ENCODE measurements around the gene HAO2.

HAO2 gene

GRCh38 chr1:119380983-119381662 lies 12.5 kb downstream of the HAO2 start:
- no peak for DNase-seq

GRCh38 chr1:119384591-119384990 lies 16.0 kb downstream of the HAO2 start:
- no peak for DNase-seq

- no peak for DNase-seq
Observed at GRCh38 chr1:119385650-119386049, 17.1 kb downstream of the HAO2 start.

- DNase-seq, result no peak
Observed at GRCh38 chr1:119387858-119388257, 19.3 kb downstream of the HAO2 start.

- no peak for DNase-seq
Observed at GRCh38 chr1:119388450-119388849, 19.9 kb downstream of the HAO2 start.

- no peak for DNase-seq
Observed at GRCh38 chr1:119390526-119390925, 21.9 kb downstream of the HAO2 start.

GRCh38 chr1:119391749-119392148 lies 23.2 kb downstream of the HAO2 start:
- DNase-seq, result no peak

GRCh38 chr1:119394085-119394484 lies 25.5 kb downstream of the HAO2 start:
- no peak for DNase-seq

GRCh38 chr1:119396982-119397381 lies 28.4 kb downstream of the HAO2 start:
- DNase-seq, result no peak

- DNase-seq, result no peak
Observed at GRCh38 chr1:119397986-119398385, 29.4 kb downstream of the HAO2 start.

GRCh38 chr1:119404736-119405135 lies 36.2 kb downstream of the HAO2 start:
- no peak for DNase-seq

- no peak for DNase-seq
Observed at GRCh38 chr1:119409731-119410130, 41.1 kb downstream of the HAO2 start.

- no peak for DNase-seq
Observed at GRCh38 chr1:119410961-119411360, 42.4 kb downstream of the HAO2 start.

GRCh38 chr1:119414950-119415349 lies 46.4 kb downstream of the HAO2 start, which contains the start of gene HSD3B2:
Gene HSD3B2, plus strand, starts transcription at chr1:119415150. Its CDS starts 270 bp downstream, at chr1:119415420.
- no peak for DNase-seq

GRCh38 chr1:119416006-119416640 lies 47.5 kb downstream of the HAO2 start:
- no peak for DNase-seq

GRCh38 chr1:119419109-119419508 lies 50.5 kb downstream of the HAO2 start:
- DNase-seq, result no peak

GRCh38 chr1:119420638-119421037 lies 52.1 kb downstream of the HAO2 start:
- DNase-seq, result no peak

- no peak for DNase-seq
Observed at GRCh38 chr1:119422631-119423030, 54.0 kb downstream of the HAO2 start.

- DNase-seq, result no peak
Observed at GRCh38 chr1:119428991-119429390, 60.4 kb downstream of the HAO2 start.

- DNase-seq, result no peak
Observed at GRCh38 chr1:119429687-119430086, 61.1 kb downstream of the HAO2 start.

GRCh38 chr1:119430486-119430885 lies 61.9 kb downstream of the HAO2 start:
- DNase-seq, result no peak

GRCh38 chr1:119431836-119432235 lies 63.3 kb downstream of the HAO2 start:
- no peak for DNase-seq

GRCh38 chr1:119435052-119435451 lies 66.5 kb downstream of the HAO2 start:
- no peak for DNase-seq

GRCh38 chr1:119438761-119439160 lies 70.2 kb downstream of the HAO2 start:
- no peak for DNase-seq
